OCI-LY7 (cell line): ENCODE results near the gene TMEM212. TPM values are rescaled to one million over a fixed set of nuclear protein-coding genes. Genes with fewer than 3 reads are reported as not detected.

Experiments
- BruUV-seq: library from RNA; stranded (reverse); fragments of 400-500 nt; replicated peaks from 2 replicates; lab custom pipeline; 2021; lab: Mats Ljungman, UMichigan
- CTCF ChIA-PET: fragments of 300-600 bp; sonication (Branson Sonifier 250); formaldehyde crosslinking; loops from one replicate; lab custom pipeline; 2022; ENCODE audit warnings: antibody characterized with exemption; ENCODE audit not compliant: unreplicated experiment; lab: Charles Lee
- POLR2A ChIA-PET: fragments of 300-600 bp; sonication (Branson Sonifier 250); formaldehyde crosslinking; loops from one replicate; lab custom pipeline; 2022; ENCODE audit warnings: antibody characterized with exemption; lab: Charles Lee
- DNase-seq: peaks from one replicate; pipeline ENCODE4 v3.0.0-alpha.2; 2015; ENCODE audit warnings: low spot score
- H2AFZ ChIP-seq: fragments of 200-600 bp; sonication (generic), shearing (Covaris generic); 2 replicates; pipeline ENCODE4 v1.6.1; 2014; ENCODE audit warnings: mild to moderate bottlenecking, antibody characterized with exemption, low read length, moderate library complexity
- H3K27ac ChIP-seq: fragments of 200-600 bp; sonication (generic); 2 replicates; pipeline ENCODE4 v1.5.1; 2014; ENCODE audit warnings: mixed run types, low read depth, mild to moderate bottlenecking, moderate library complexity, low read length, inconsistent platforms; ENCODE audit not compliant: poor library complexity, severe bottlenecking
- H3K36me3 ChIP-seq: fragments of 200-600 bp; sonication (generic); 2 replicates; pipeline ENCODE4 v1.6.1; 2014; ENCODE audit warnings: mild to moderate bottlenecking, antibody characterized with exemption, low read length, moderate library complexity, mixed read lengths; ENCODE audit not compliant: insufficient read depth
- H3K4me1 ChIP-seq: fragments of 200-600 bp; sonication (generic); 2 replicates; pipeline ENCODE4 v1.5.1; 2014; ENCODE audit warnings: mild to moderate bottlenecking, low read length; ENCODE audit not compliant: insufficient read depth, poor library complexity, severe bottlenecking
- H3K4me2 ChIP-seq: fragments of 200-600 bp; sonication (generic); 2 replicates; pipeline ENCODE4 v1.6.1; 2014; ENCODE audit warnings: mild to moderate bottlenecking, low read length
- H3K4me3 ChIP-seq: fragments of 200-600 bp; sonication (generic); 2 replicates; pipeline ENCODE4 v1.5.1; 2014; ENCODE audit warnings: mild to moderate bottlenecking, low read depth, low read length; ENCODE audit not compliant: poor library complexity, severe bottlenecking
- H3K79me2 ChIP-seq: fragments of 200-600 bp; sonication (generic); 2 replicates; pipeline ENCODE4 v1.6.1; 2016; ENCODE audit warnings: low read depth, mild to moderate bottlenecking, low read length, moderate library complexity, mixed read lengths; ENCODE audit not compliant: insufficient read depth
- H3K9me2 ChIP-seq: fragments of 200-600 bp; sonication (generic); 2 replicates; pipeline ENCODE4 v1.6.1; 2016; ENCODE audit warnings: mild to moderate bottlenecking, low read length, mixed read lengths; ENCODE audit not compliant: insufficient read depth
- H3K9me3 ChIP-seq: fragments of 200-600 bp; sonication (generic); 2 replicates; pipeline ENCODE4 v1.6.1; 2014; ENCODE audit warnings: mild to moderate bottlenecking, mixed run types, low read length, mixed read lengths
- H4K20me1 ChIP-seq: fragments of 200-600 bp; sonication (generic); 2 replicates; pipeline ENCODE4 v1.6.1; 2014; ENCODE audit warnings: mild to moderate bottlenecking, antibody characterized with exemption, low read length, moderate library complexity, mixed read lengths; ENCODE audit not compliant: insufficient read depth
- CTCF ChIP-seq: fragments of 200-600 bp; sonication (generic); conservative IDR thresholded peaks from 2 replicates; pipeline ENCODE4 v1.5.1; 2014; ENCODE audit warnings: mild to moderate bottlenecking, antibody characterized with exemption, low read length, moderate library complexity, mixed read lengths
- EZH2phosphoT487 ChIP-seq: fragments of 200-600 bp; sonication (generic); IDR thresholded peaks from 2 replicates; pipeline ENCODE4 v1.6.1; 2018; ENCODE audit warnings: low read depth, borderline replicate concordance, mild to moderate bottlenecking, mixed run types, antibody characterized with exemption, low read length, moderate library complexity, mixed read lengths
- intact Hi-C: fragments of 100-400 bp; cut with micrococcal nuclease; formaldehyde crosslinking; loops from one replicate; pipeline ENCODE4 v1.10.0; 2022; ENCODE audit not compliant: unreplicated experiment
- total RNA-seq, 2 experiments: library from RNA; depleted of rRNA in 1 of 2; stranded (reverse); fragments of >200 nt in 1 of 2; shearing (Covaris generic) in 1 of 2; gene quantifications; 2 replicates each; pipeline ENCODE4 v1.2.3, GENCODE V29; 2014 to 2022

Gene TMEM212
- total RNA-seq, 2 experiments from 2014 or later: not detected

GRCh38 chr3:171895900-171896299 is 52.8 kb downstream of the TMEM212 start:
- H4K20me1 ChIP-seq: no peaks in the 10 kb centered on the region
- ChIA-PET CTCF (no interaction called here), POLR2A (no interaction called here)
- H3K9me3 ChIP-seq: no peaks in the 10 kb centered on the region
- TF ChIP-seq EZH2phosphoT487 (no peak), CTCF (no peak)
- no peak overlapping the region for H3K4me3 ChIP-seq
- no peaks in the 10 kb centered on the region for H3K4me1 ChIP-seq
- no peak overlapping the region for H3K27ac ChIP-seq
- no peaks in the 10 kb centered on the region for H3K79me2 ChIP-seq
- no TSS peak for BruUV-seq
- H3K9me2 ChIP-seq: no peaks in the 10 kb centered on the region
- no peaks in the 10 kb centered on the region for H3K36me3 ChIP-seq
- no peak overlapping the region for H2AFZ ChIP-seq
- DNase-seq: no peak
- intact Hi-C loops: no loop called here
- no peak overlapping the region for H3K4me2 ChIP-seq

DNA sequence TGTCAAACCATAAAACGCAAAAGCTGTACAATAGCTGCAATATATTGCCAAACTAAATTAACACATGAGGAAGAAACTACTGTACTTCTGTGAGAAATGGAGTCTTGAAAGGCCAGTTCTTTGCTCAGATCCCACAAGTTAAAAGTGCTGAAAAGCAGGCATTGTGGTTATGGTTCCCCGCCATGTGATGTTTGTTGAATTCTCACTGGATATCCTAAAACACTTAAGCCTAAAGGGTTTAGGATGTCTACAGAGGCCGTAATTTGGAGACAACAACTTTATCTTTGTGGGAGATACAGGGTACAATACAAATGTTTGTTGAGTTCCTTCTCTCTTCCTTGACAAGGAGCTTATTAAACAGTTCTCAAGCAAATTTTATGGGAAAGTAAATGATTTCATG is 53.2 kb downstream of the TMEM212 start:
- H3K36me3 ChIP-seq: no peaks in the 10 kb centered on the region
- BruUV-seq: no TSS peak
- no peak overlapping the region for H2AFZ ChIP-seq
- ChIA-PET CTCF (no interaction called here), POLR2A (no interaction called here)
- no peak overlapping the region for H3K4me2 ChIP-seq
- no peak overlapping the region for H3K4me3 ChIP-seq
- no peaks in the 10 kb centered on the region for H3K79me2 ChIP-seq
- no peaks in the 10 kb centered on the region for H4K20me1 ChIP-seq
- H3K9me3 ChIP-seq: no peaks in the 10 kb centered on the region
- DNase-seq: no peak
- intact Hi-C loops: no loop called here
- H3K4me1 ChIP-seq: no peaks in the 10 kb centered on the region
- no peak overlapping the region for H3K27ac ChIP-seq
- H3K9me2 ChIP-seq: no peaks in the 10 kb centered on the region
- TF ChIP-seq EZH2phosphoT487 (no peak), CTCF (no peak)

- CTCF ChIA-PET: no interaction called here
- Histone ChIP-seq H4K20me1 (no peaks in the 10 kb centered on the region), H3K9me2 (no peaks in the 10 kb centered on the region), H3K27ac (no peak overlapping the region), H3K9me3 (no peaks in the 10 kb centered on the region), H3K79me2 (no peaks in the 10 kb centered on the region), H2AFZ (no peak overlapping the region), H3K36me3 (no peaks in the 10 kb centered on the region), H3K4me2 (no peak overlapping the region), H3K4me3 (no peak overlapping the region), H3K4me1 (no peaks in the 10 kb centered on the region)
- no TSS peak for BruUV-seq
- POLR2A ChIA-PET: no interaction called here
- TF ChIP-seq CTCF: no peak
- TF ChIP-seq EZH2phosphoT487: no peak
- DNase-seq: no peak
- intact Hi-C loops: no loop called here
Observed at GRCh38 chr3:171898192-171898591, 55.0 kb downstream of the TMEM212 start.
